Nephron progenitor cell (in vitro differentiated cells): ENCODE measurements around the gene ZNHIT1.

Source experiments
- DNase-seq: peaks from one replicate; pipeline ENCODE4 v3.0.0; 2021
- H3K27ac Mint-ChIP-seq: 2 replicates; pipeline ENCODE4 v1.8.0; 2021; ENCODE audit warnings: mild to moderate bottlenecking, moderate library complexity, mixed read lengths
- H3K27me3 Mint-ChIP-seq: 2 replicates; pipeline ENCODE4 v1.8.0; 2021; ENCODE audit warnings: mild to moderate bottlenecking, low read depth, mixed read lengths; ENCODE audit not compliant: poor library complexity
- H3K36me3 Mint-ChIP-seq: 2 replicates; pipeline ENCODE4 v1.8.0; 2021; ENCODE audit warnings: low read depth, mixed read lengths
- H3K4me1 Mint-ChIP-seq: 2 replicates; pipeline ENCODE4 v1.8.0; 2021; ENCODE audit warnings: mixed read lengths
- H3K4me3 Mint-ChIP-seq: 2 replicates; pipeline ENCODE4 v1.8.0; 2021; ENCODE audit warnings: mild to moderate bottlenecking, moderate library complexity, mixed read lengths
- H3K9me3 Mint-ChIP-seq: 2 replicates; pipeline ENCODE4 v1.8.0; 2021; ENCODE audit warnings: mild to moderate bottlenecking, moderate library complexity, mixed read lengths
- CTCF ChIP-seq: fragments of 200-600 bp; sonication (generic); IDR thresholded peaks from 2 replicates; pipeline ENCODE4 v1.5.0; 2021; ENCODE audit warnings: antibody characterized with exemption

The ZNHIT1 gene

GRCh38 chr7:101240226-101241014 is 22.5 kb downstream of the ZNHIT1 start:
- Mint-ChIP-seq H3K9me3 (no peaks in the 10 kb centered on the region), H3K36me3 (peaks cover under 1% of the 10 kb centered on the region), H3K4me3 (no peak overlapping the region), H3K27me3 (no peaks in the 10 kb centered on the region), H3K4me1 (peaks cover 33% of the 10 kb centered on the region), H3K27ac (no peak overlapping the region)
- no peak for TF ChIP-seq CTCF
- DNase-seq: no peak

GRCh38 chr7:101241015-101241363 is 23.0 kb downstream of the ZNHIT1 start:
- TF ChIP-seq CTCF: no peak
- H3K36me3 Mint-ChIP-seq: peaks cover 6% of the 10 kb centered on the region
- no peak overlapping the region for H3K4me3 Mint-ChIP-seq
- peaks cover 39% of the 10 kb centered on the region for H3K4me1 Mint-ChIP-seq
- no peak overlapping the region for H3K27ac Mint-ChIP-seq
- no peaks in the 10 kb centered on the region for H3K9me3 Mint-ChIP-seq
- H3K27me3 Mint-ChIP-seq: peaks cover 3% of the 10 kb centered on the region
- DNase-seq: no peak

DNA sequence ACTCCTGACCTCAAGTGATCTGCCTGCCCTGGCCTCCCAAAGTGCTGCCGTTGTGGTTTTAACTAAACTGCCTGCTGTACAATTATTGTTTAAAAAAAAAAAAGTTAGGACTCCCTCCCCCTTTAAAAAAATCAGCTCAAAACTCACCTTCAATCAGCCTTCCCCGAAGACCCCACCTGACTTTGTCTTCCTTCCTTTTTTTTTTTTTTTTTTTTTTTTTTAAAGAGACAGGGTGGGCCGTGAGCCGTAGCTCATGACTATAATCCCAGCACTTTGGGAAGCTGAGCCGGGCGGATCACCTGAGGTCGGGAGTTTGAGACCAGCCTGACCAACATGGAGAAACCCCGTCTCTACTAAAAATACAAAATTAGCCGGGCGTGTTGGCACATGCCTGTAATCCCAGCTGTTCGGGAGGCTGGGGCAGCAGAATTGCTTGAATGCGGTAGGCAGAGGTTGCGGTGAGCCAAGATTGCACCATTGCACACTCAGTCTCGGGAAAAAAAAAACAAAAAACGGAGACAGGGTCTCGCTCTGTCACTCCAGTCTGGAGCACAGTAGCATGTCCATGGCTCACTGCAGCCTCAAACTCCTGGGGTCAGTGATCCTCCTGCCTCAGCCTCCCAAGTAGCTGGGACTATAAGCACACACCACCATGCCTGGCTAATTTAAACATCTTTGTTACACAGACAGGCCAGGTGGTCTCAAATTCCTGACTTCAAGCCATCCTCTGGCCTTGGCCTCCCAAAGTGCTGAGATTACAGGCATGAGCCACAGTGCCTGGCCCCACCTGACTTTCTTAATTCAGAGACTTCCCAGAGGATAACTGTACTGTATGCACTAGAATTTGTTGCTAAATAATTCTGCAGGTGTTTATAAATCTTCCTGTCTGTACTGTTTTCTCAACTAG is 23.7 kb downstream of the ZNHIT1 start:
- no peak for DNase-seq
- Mint-ChIP-seq H3K9me3 (no peaks in the 10 kb centered on the region), H3K36me3 (peaks cover 7% of the 10 kb centered on the region), H3K27me3 (peaks cover 3% of the 10 kb centered on the region), H3K4me3 (no peak overlapping the region), H3K27ac (no peak overlapping the region), H3K4me1 (peaks cover 39% of the 10 kb centered on the region)
- no peak for TF ChIP-seq CTCF

- peaks cover 17% of the 10 kb centered on the region for H3K36me3 Mint-ChIP-seq
- H3K4me3 Mint-ChIP-seq: peak overlapping the region; percentile 97
- no peaks in the 10 kb centered on the region for H3K9me3 Mint-ChIP-seq
- peaks cover 31% of the 10 kb centered on the region for H3K4me1 Mint-ChIP-seq
- TF ChIP-seq CTCF: no peak
- peaks cover 3% of the 10 kb centered on the region for H3K27me3 Mint-ChIP-seq
- DNase-seq: no peak
- no peak overlapping the region for H3K27ac Mint-ChIP-seq
Measured at GRCh38 chr7:101243646-101244374, 25.8 kb downstream of the ZNHIT1 start.

DNA sequence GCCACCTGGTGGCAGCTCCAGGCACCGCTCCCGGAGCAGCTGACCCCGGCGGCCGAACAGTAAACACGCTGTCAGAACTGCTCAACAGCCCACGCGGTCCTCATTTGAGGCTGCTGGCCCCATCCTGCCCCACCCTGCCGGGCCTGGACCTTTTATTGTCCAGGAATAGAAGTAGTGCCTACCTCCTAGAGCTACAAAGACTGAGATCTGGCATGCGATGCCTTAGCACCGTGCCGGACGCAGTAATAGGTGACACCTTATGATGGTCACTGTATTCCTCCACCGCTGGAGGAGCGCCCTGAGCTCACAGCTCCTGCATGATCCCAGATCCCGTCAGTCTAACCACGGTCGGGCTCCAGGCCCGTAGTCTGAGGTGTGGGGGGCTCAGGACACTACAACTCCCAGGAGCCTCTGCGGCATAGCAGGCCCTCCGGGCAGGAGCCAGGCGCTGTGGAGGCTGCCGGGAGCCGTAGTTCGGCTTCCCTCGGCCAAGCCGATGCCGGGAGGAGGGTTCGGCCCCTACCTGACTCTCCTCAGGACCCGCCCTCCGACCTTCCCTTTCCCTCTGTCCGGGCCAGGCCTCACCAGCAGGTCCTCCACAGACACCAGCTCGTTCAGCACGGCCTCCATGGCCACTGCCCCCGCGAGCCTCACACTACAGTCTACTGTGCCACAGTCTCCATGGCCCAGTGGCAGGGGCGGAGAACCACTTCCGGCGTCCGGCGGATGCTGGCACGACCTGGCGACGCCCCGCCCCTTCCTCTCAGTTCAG is 26.6 kb downstream of the ZNHIT1 start, which contains the start of gene FIS1:
Gene FIS1, minus strand, starts transcription at position 707 of the 772 bp plus-strand sequence. Its CDS starts 77 bp downstream, at position 630.
- DNase-seq: peak; percentile 96
- peak; percentile 88 for TF ChIP-seq CTCF
- peak within 1 kb of the TSS; percentile 97 for H3K4me3 Mint-ChIP-seq
- H3K36me3 Mint-ChIP-seq: peaks cover 17% of the 10 kb centered on the region
- H3K9me3 Mint-ChIP-seq: no peaks in the 10 kb centered on the region
- H3K27ac Mint-ChIP-seq: peak within 1 kb of the TSS; percentile 97
- peaks cover 30% of the 10 kb centered on the region for H3K4me1 Mint-ChIP-seq
- H3K27me3 Mint-ChIP-seq: peaks cover 3% of the 10 kb centered on the region
